GM12878 (cell line): ENCODE measurements around the gene GABARAPL2.
"Not testable (repeated sequence)": the region's sequence is repeated elsewhere in the genome, so short reads cannot be mapped to it uniquely, and the experiment has no call there.

Experiments
- SREBF1 ChIP-seq: IDR thresholded peaks from 2 replicates; pipeline ENCODE4 v1.6.1; 2012; ENCODE audit warnings: mild to moderate bottlenecking, low read length
- TBL1XR1 ChIP-seq: IDR thresholded peaks from 2 replicates; pipeline ENCODE4 v1.6.1; 2012; ENCODE audit warnings: low read depth, low read length, improper control_type of control experiment
- TF ChIP-seq, protein P1 (sequence below): IDR thresholded peaks from 2 replicates; pipeline ENCODE4 v1.6.1; 2012; ENCODE audit warnings: low read depth, low read length, improper control_type of control experiment
- TF ChIP-seq, protein P2 (sequence below), 3 experiments: IDR thresholded peaks in 2 of 3; conservative IDR thresholded peaks in 1 of 3; 2 replicates each; pipeline ENCODE4 v1.5.1; 2011; ENCODE audit warnings: low read depth in 3 of 3, low read length in 3 of 3, mild to moderate bottlenecking in 3 of 3, control low read depth in 2 of 3, moderate library complexity in 2 of 3, inconsistent platforms in 1 of 3, mixed read lengths in 1 of 3; ENCODE audit not compliant: control insufficient read depth in 2 of 3, insufficient read depth in 1 of 3; ENCODE audit errors: extremely low read depth in 1 of 3

DNA sequence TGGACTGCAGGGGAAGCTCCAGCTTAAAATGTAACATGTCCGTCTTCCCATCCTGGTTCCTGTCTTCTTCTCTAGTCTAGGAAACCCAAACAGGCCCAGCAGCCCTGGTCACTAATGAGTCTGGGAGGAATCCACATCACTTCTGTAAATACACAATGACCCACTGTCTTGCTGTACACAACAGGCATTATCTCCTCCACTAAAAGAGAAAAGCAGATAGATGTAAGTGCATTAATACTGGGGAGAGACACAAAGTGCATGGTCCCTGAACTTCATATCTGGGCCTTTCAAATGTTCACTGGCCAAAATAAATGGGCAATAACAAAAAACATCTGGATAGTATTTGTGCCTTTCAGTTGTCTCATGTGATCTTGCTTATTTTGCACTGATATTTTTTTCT is 20.3 kb upstream of the GABARAPL2 start:
- not testable (repeated sequence) for TF ChIP-seq TBL1XR1, SREBF1
- TF ChIP-seq, protein P1, sequence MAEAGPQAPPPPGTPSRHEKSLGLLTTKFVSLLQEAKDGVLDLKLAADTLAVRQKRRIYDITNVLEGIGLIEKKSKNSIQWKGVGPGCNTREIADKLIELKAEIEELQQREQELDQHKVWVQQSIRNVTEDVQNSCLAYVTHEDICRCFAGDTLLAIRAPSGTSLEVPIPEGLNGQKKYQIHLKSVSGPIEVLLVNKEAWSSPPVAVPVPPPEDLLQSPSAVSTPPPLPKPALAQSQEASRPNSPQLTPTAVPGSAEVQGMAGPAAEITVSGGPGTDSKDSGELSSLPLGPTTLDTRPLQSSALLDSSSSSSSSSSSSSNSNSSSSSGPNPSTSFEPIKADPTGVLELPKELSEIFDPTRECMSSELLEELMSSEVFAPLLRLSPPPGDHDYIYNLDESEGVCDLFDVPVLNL, result not testable (repeated sequence)
- TF ChIP-seq, protein P2, sequence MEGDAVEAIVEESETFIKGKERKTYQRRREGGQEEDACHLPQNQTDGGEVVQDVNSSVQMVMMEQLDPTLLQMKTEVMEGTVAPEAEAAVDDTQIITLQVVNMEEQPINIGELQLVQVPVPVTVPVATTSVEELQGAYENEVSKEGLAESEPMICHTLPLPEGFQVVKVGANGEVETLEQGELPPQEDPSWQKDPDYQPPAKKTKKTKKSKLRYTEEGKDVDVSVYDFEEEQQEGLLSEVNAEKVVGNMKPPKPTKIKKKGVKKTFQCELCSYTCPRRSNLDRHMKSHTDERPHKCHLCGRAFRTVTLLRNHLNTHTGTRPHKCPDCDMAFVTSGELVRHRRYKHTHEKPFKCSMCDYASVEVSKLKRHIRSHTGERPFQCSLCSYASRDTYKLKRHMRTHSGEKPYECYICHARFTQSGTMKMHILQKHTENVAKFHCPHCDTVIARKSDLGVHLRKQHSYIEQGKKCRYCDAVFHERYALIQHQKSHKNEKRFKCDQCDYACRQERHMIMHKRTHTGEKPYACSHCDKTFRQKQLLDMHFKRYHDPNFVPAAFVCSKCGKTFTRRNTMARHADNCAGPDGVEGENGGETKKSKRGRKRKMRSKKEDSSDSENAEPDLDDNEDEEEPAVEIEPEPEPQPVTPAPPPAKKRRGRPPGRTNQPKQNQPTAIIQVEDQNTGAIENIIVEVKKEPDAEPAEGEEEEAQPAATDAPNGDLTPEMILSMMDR (IDR thresholded peaks at IDR 0.05 in 2 of 3, conservative IDR thresholded peaks at IDR 0.05 in 1 of 3; ENCODE audit: control insufficient read depth in 2 of 3, extremely low read depth in 1 of 3, insufficient read depth in 1 of 3, low read depth in 3 of 3, low read length in 3 of 3), result not testable (repeated sequence)
